HCT116 (cell line): Measurements from ENCODE around the gene MALRD1. TPM values are rescaled to one million over a fixed set of nuclear protein-coding genes. Genes with fewer than 3 reads are reported as not detected.

Experiments used
- ATAC-seq: fragments of 200-7000 bp; cut with Tn5 transposase; 2 replicates; pipeline ENCODE4 v1.9.1; 2020; ENCODE audit warnings: mild to moderate bottlenecking, moderate library complexity
- BruUV-seq: library from RNA; stranded (reverse); fragments of 400-500 nt; replicated peaks from 2 replicates; lab custom pipeline; 2021; lab: Mats Ljungman, UMichigan
- CTCF ChIA-PET: fragments of 300-600 bp; sonication (Branson Sonifier 250); formaldehyde crosslinking; loops from one replicate; lab custom pipeline; 2021; ENCODE audit warnings: antibody characterized with exemption; lab: Charles Lee
- POLR2A ChIA-PET: fragments of 300-600, 350-600 bp; sonication (Branson Sonifier 250); formaldehyde crosslinking; loops from one replicate; lab custom pipeline; 2021; ENCODE audit warnings: antibody characterized with exemption; lab: Charles Lee
- RAD21 ChIA-PET, 2 experiments: fragments of 300-600 bp; sonication (Branson Sonifier 250); formaldehyde crosslinking; loops; one replicate each; lab custom pipeline; 2023; ENCODE audit warnings: low total read pairs in 2 of 2; ENCODE audit not compliant: uncharacterized antibody in 2 of 2, unreplicated experiment in 2 of 2, low non-redundant PET in 1 of 2; lab: Charles Lee
- DNase-seq: peaks from one replicate; pipeline ENCODE4 v3.0.0-alpha.2; 2010; ENCODE audit warnings: low read depth, low spot score
- H2AFZ ChIP-seq: fragments of 200-600 bp; shearing (Covaris generic), sonication (generic); 2 replicates; pipeline ENCODE4 v1.6.1; 2017; ENCODE audit warnings: low read depth, mixed run types, mixed read lengths, antibody characterized with exemption, low read length; ENCODE audit not compliant: poor library complexity, severe bottlenecking
- H3K27ac ChIP-seq: 2 replicates; pipeline ENCODE4 v1.5.1; 2012; ENCODE audit warnings: low read depth, low read length
- H3K27me3 ChIP-seq: fragments of 200-600 bp; sonication (generic); 2 replicates; pipeline ENCODE4 v1.6.1; 2016; ENCODE audit warnings: mixed run types, low read length, mixed read lengths; ENCODE audit not compliant: insufficient read depth
- H3K36me3 ChIP-seq, 2 experiments: fragments of 200-500 bp in 1 of 2; fragments of 200-600 bp in 1 of 2; sonication (Bioruptor generic) in 1 of 2; sonication (generic) in 1 of 2; 2 replicates each; pipeline versions ENCODE4 v1.5.1 to v1.6.1; 2014 to 2016; ENCODE audit warnings: low read length in 2 of 2, inconsistent platforms in 1 of 2, mixed read lengths in 1 of 2, mixed run types in 1 of 2; ENCODE audit not compliant: insufficient read depth in 2 of 2, control insufficient read depth in 1 of 2
- H3K4me1 ChIP-seq, 2 experiments: fragments of 200-600 bp in 1 of 2; sonication (generic) in 1 of 2; 2 replicates each; pipeline versions ENCODE4 v1.5.1 to v1.6.1; 2012 to 2017; ENCODE audit warnings: low read length in 2 of 2, inconsistent platforms in 1 of 2, mild to moderate bottlenecking in 1 of 2, mixed read lengths in 1 of 2, mixed run types in 1 of 2, moderate library complexity in 1 of 2; ENCODE audit not compliant: insufficient read depth in 2 of 2, control insufficient read depth in 1 of 2
- H3K4me2 ChIP-seq: fragments of 200-600 bp; sonication (generic); 2 replicates; pipeline ENCODE4 v1.6.1; 2017; ENCODE audit warnings: mixed run types, low read length, mixed read lengths
- H3K4me3 ChIP-seq, 2 experiments: fragments of 200-600 bp in 1 of 2; sonication (generic) in 1 of 2; replicated peaks in 1 of 2; 2 replicates each; pipeline ENCODE4 v1.5.1; 2011 to 2016; ENCODE audit warnings: low read length in 2 of 2, control low read depth in 1 of 2, low read depth in 1 of 2, mild to moderate bottlenecking in 1 of 2, mixed read lengths in 1 of 2, mixed run types in 1 of 2
- H3K79me2 ChIP-seq: fragments of 200-600 bp; sonication (generic); 2 replicates; pipeline ENCODE4 v1.6.1; 2017; ENCODE audit warnings: mild to moderate bottlenecking, mixed run types, low read length, moderate library complexity, mixed read lengths; ENCODE audit not compliant: insufficient read depth
- H3K9ac ChIP-seq: fragments of 200-600 bp; sonication (generic); 2 replicates; pipeline ENCODE4 v1.6.1; 2016; ENCODE audit warnings: low read length, mixed read lengths
- H3K9me2 ChIP-seq: fragments of 200-600 bp; sonication (generic), shearing (Covaris generic); 2 replicates; pipeline ENCODE4 v1.6.1; 2017; ENCODE audit warnings: mixed run types, mild to moderate bottlenecking, moderate library complexity; ENCODE audit not compliant: insufficient read depth
- H3K9me3 ChIP-seq, 2 experiments: fragments of 200-500 bp in 1 of 2; fragments of 200-600 bp in 1 of 2; sonication (Bioruptor generic) in 1 of 2; sonication (generic) in 1 of 2; 2 replicates each; pipeline ENCODE4 v1.6.1; 2014 to 2017; ENCODE audit warnings: low read length in 2 of 2, mixed read lengths in 2 of 2, inconsistent platforms in 1 of 2, low read depth in 1 of 2, mild to moderate bottlenecking in 1 of 2, mixed run types in 1 of 2, moderate library complexity in 1 of 2; ENCODE audit not compliant: control insufficient read depth in 1 of 2, insufficient read depth in 1 of 2
- H4K20me1 ChIP-seq: fragments of 200-600 bp; sonication (generic), shearing (Covaris generic); 2 replicates; pipeline ENCODE4 v1.6.1; 2017; ENCODE audit warnings: mixed run types, mild to moderate bottlenecking, moderate library complexity; ENCODE audit not compliant: insufficient read depth
- CEBPB ChIP-seq: IDR thresholded peaks from 2 replicates; pipeline ENCODE4 v1.6.1; 2012; ENCODE audit warnings: low read depth
- EGR1 ChIP-seq: IDR thresholded peaks from 2 replicates; pipeline ENCODE4 v1.6.1; 2012; ENCODE audit warnings: low read depth
- EZH2 ChIP-seq: fragments of 200-600 bp; sonication (generic); IDR thresholded peaks from 2 replicates; pipeline ENCODE4 v1.6.1; 2017; ENCODE audit warnings: antibody characterized with exemption, mixed run types
- EZH2phosphoT487 ChIP-seq: fragments of 200-600 bp; IDR thresholded peaks from 2 replicates; pipeline ENCODE4 v1.6.1; 2018; ENCODE audit warnings: antibody characterized with exemption, borderline replicate concordance
- JUND ChIP-seq: IDR thresholded peaks from 2 replicates; pipeline ENCODE4 v1.6.1; 2012
- POLR2AphosphoS5 ChIP-seq: IDR thresholded peaks from 2 replicates; pipeline ENCODE4 v1.6.1; 2011; ENCODE audit warnings: mild to moderate bottlenecking, low read depth, low read length, moderate library complexity
- REST ChIP-seq: IDR thresholded peaks from 2 replicates; pipeline ENCODE4 v1.6.1; 2012; ENCODE audit warnings: low read depth
- SIN3A ChIP-seq: IDR thresholded peaks from 2 replicates; pipeline ENCODE4 v1.6.1; 2012; ENCODE audit warnings: low read depth
- SRF ChIP-seq: IDR thresholded peaks from 2 replicates; pipeline ENCODE4 v1.6.1; 2012; ENCODE audit warnings: low read depth
- TCF7L2 ChIP-seq: IDR thresholded peaks from 2 replicates; pipeline ENCODE4 v1.7.0; 2011; ENCODE audit warnings: borderline replicate concordance, inconsistent platforms; ENCODE audit not compliant: insufficient read depth, insufficient read length; ENCODE audit errors: extremely low read depth
- ZBTB33 ChIP-seq: IDR thresholded peaks from 2 replicates; pipeline ENCODE4 v1.6.1; 2011; ENCODE audit warnings: mild to moderate bottlenecking, low read length, moderate library complexity; ENCODE audit not compliant: insufficient replicate concordance; ENCODE audit errors: extremely low read depth
- ZFX ChIP-seq: fragments of 450-650 bp; IDR thresholded peaks from 2 replicates; pipeline ENCODE4 v1.6.1; 2017
- ZNF274 ChIP-seq: fragments of 200-500 bp; sonication (Bioruptor generic); IDR thresholded peaks from 2 replicates; pipeline ENCODE4 v1.6.1; 2014; ENCODE audit warnings: mild to moderate bottlenecking, low read depth, low read length, inconsistent platforms
- intact Hi-C: fragments of 100-400 bp; cut with micrococcal nuclease; formaldehyde crosslinking; loops from 2 replicates; pipeline ENCODE4 v1.10.0; 2022
- total RNA-seq: library from RNA; stranded (reverse); gene quantifications from one replicate; pipeline ENCODE4 v1.2.1, GENCODE V29; 2021; ENCODE audit not compliant: unreplicated experiment
- TF ChIP-seq, protein P1 (sequence below), 3 experiments: fragments of 200-600 bp in 1 of 3; sonication (generic) in 1 of 3; IDR thresholded peaks in 2 of 3; conservative IDR thresholded peaks in 1 of 3; 2 replicates each; pipeline ENCODE4 v1.5.1; 2012 to 2017; ENCODE audit warnings: low read depth in 2 of 3, low read length in 2 of 3, antibody characterized with exemption in 1 of 3, borderline replicate concordance in 1 of 3, control low read depth in 1 of 3, mild to moderate bottlenecking in 1 of 3, mixed read lengths in 1 of 3, mixed run types in 1 of 3, moderate library complexity in 1 of 3; ENCODE audit not compliant: insufficient read depth in 1 of 3
- TF ChIP-seq, protein P2 (sequence below): IDR thresholded peaks from 2 replicates; pipeline ENCODE4 v1.6.1; 2012

MALRD1 gene
- total RNA-seq, 1 experiment from 2014 or later, result not detected

DNA sequence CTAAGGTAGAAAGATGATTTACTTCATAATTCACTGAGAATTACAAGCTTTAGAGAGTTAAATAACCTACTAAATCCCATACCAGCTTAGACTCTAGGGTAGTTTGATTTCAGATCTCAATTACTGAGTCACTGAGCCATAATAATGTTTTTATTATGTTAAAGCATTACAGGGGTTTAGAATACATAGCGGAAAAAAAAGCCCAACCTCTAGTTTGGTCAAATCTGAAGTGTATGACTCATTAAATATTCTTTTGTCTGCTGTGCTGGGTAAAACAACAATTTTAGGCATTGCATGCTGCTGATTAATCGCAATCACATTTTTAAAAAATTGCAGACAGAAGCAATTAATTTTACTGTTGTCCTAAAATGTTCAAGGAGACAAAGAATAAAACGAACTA, 48.5 kb downstream of the MALRD1 start:
- no peak overlapping the region for H3K9ac ChIP-seq
- ATAC-seq (no peak), DNase-seq (no peak)
- H3K9me3 ChIP-seq, result peaks cover 4 to 19% of the 10 kb centered on the region in 2 experiments; a peak in 2 of 4 replicates
- no peak overlapping the region for H3K27ac ChIP-seq
- BruUV-seq, result no TSS peak
- TF ChIP-seq, protein P1, sequence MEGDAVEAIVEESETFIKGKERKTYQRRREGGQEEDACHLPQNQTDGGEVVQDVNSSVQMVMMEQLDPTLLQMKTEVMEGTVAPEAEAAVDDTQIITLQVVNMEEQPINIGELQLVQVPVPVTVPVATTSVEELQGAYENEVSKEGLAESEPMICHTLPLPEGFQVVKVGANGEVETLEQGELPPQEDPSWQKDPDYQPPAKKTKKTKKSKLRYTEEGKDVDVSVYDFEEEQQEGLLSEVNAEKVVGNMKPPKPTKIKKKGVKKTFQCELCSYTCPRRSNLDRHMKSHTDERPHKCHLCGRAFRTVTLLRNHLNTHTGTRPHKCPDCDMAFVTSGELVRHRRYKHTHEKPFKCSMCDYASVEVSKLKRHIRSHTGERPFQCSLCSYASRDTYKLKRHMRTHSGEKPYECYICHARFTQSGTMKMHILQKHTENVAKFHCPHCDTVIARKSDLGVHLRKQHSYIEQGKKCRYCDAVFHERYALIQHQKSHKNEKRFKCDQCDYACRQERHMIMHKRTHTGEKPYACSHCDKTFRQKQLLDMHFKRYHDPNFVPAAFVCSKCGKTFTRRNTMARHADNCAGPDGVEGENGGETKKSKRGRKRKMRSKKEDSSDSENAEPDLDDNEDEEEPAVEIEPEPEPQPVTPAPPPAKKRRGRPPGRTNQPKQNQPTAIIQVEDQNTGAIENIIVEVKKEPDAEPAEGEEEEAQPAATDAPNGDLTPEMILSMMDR (IDR thresholded peaks at IDR 0.05 in 2 of 3, conservative IDR thresholded peaks at IDR 0.05 in 1 of 3; ENCODE audit: borderline replicate concordance in 1 of 3, insufficient read depth in 1 of 3, low read depth in 2 of 3, low read length in 2 of 3), result no peak
- TF ChIP-seq, protein P2, sequence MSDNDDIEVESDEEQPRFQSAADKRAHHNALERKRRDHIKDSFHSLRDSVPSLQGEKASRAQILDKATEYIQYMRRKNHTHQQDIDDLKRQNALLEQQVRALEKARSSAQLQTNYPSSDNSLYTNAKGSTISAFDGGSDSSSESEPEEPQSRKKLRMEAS, result no peak
- TF ChIP-seq REST (no peak), EZH2phosphoT487 (no peak), CEBPB (no peak), JUND (no peak), ZBTB33 (no peak), POLR2AphosphoS5 (no peak), SIN3A (no peak), TCF7L2 (no peak), SRF (no peak), ZFX (no peak), EZH2 (no peak), EGR1 (no peak), ZNF274 (no peak)
- POLR2A ChIA-PET, result no interaction called here
- no peak overlapping the region for H3K4me3 ChIP-seq
- no peaks in the 10 kb centered on the region for H4K20me1 ChIP-seq
- no peak overlapping the region for H3K4me2 ChIP-seq
- H2AFZ ChIP-seq, result no peak overlapping the region
- intact Hi-C loops, result no loop called here
- no peaks in the 10 kb centered on the region for H3K9me2 ChIP-seq
- no peaks in the 10 kb centered on the region for H3K4me1 ChIP-seq
- RAD21 ChIA-PET, result no interaction called here
- H3K79me2 ChIP-seq, result no peaks in the 10 kb centered on the region
- CTCF ChIA-PET, result no interaction called here
- H3K27me3 ChIP-seq, result no peaks in the 10 kb centered on the region
- H3K36me3 ChIP-seq, result no peaks in the 10 kb centered on the region
